GM19240 (cell line): Measurements from ENCODE around the gene UBR3.
"Not testable (repeated sequence)": the region's sequence is repeated elsewhere in the genome, so short reads cannot be mapped to it uniquely, and the experiment has no call there.

Experiments used
- DNase-seq: peaks from one replicate; pipeline ENCODE4 v3.0.0; 2011; ENCODE audit warnings: low spot score; ENCODE audit not compliant: insufficient read length

UBR3 gene

DNA sequence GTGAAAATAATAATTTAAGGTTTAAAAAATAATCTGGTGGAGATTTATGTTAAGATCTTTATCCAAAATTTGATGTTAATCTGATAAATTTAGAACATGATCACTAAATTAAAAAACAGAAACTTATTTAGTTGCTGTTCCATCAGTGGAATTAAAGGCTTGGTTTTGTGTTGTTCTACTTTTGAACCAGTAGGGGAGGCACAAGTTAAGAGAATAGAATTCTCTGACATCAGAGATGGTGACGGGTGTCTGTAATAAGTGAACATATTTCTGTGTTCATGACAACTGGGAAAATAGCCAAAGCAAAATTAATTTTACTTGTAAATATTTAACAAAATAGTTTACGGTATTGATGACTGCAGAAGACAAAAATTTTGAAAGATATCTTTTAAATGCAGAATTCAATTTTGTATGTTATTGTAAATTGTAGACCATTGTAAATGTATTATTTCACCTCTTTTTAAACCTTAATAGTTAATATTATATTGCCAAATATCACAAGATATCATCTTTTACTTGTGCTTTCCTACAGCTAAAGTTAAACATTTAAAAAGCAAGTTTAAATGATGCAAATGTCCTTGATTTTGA lies 106.0 kb downstream of the UBR3 start:
- no peak for DNase-seq

DNA sequence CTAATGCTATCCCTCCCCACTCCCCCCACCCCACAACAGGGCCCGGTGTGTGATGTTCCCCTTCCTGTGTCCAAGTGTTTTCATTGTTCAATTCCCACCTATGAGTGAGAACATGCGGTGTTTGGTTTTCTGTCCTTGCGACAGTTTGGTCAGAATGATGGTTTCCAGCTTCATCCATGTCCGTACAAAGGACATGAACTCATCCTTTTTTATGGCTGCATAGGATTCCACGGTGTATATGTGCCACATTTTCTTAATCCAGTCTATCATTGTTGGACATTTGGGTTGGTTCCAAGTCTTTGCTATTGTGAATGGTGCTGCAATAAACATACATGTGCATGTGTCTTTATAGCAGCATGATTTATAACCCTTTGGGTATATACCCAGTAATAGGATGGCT lies 109.4 kb downstream of the UBR3 start:
- DNase-seq = not testable (repeated sequence)

DNA sequence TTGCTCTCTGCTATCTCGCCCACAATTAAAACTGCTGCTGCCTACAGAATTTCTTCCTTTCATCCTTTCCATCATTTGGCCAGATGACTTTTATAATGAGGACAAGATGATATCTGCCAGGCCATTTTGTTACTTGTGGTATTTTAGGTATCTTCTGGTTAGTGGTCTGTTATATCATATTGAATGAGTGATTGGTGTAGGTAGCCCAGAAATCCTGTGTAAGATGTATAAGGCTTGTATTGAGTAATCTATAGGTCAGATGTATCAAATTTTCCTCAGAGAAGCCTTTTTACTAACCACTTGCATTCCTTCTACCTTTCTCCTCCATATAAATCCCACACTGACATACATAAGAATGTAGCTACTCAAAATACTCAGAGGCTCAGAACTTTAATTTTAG lies 118.3 kb downstream of the UBR3 start:
- DNase-seq = no peak

DNA sequence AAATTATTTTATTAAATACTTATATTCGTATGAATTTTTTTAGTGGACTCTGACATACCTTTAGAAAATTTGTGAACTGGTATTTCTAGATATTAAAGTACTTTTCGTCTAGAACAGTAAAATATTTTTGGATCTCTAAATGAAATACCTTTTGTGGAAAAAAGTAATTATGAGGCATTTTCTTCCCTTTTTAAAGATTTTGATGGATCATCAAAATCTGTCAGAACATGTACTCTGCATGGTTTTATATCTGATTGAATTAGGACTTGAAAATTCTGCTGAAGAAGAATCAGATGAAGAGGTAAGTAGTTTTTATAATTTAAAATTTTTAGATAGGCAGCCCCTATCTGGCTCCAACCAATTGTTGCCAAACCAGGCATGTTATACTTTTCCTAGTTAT lies 118.8 kb downstream of the UBR3 start:
- no peak for DNase-seq

DNA sequence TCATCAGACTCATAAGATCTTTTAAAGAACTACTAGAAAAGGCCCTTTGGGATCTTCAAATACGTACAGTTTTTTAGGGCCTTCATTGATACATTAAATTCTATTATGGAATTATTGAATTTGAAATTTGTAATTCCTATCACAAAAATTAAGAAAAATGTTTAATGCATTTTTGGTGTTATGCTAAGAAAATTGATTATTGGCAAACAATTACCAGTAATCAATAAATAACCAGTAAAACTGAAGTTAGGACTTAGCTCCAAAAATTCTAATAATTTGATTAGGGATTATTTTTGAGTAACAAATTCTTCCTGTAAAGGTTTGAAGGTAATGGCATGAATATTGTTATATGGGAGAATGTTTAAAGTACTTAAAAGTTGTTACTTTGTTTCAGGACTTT lies 119.3 kb downstream of the UBR3 start:
- no peak for DNase-seq

DNA sequence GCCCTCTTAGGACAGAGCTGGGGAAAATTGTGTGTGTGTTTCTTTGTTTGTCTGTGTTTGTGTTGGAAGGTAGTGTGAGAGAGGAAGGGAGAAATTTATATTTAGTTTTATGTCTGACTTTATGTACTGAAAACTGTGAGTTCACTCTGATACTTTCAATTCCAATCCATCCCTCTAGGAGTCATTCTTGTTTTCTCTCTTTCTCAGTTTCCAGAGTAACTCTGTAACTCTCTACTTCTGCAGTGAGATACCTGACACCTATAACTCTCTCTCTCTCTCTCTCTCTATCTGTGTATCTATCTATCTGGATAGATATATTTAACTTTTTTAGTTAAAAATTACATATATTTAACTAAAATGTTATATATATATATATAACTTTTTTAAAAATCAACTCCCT lies 128.7 kb downstream of the UBR3 start:
- DNase-seq = no peak

DNA sequence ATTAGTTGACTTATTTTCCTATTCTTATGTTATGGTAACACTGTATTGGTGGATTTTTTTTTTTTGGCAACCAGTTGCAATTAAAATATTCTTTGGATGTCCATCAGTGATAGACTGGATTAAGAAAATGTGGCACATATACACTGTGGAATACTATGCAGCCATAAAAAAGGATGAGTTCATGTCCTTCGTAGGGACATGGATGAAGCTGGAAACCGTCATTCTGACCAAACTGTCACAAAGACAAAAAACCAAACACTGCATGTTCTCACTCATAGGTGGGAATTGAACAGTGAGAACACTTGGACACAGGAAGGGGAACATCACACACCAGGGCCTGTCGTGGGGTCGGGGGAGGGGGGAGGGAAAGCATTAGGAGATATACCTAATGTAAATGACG lies 130.0 kb downstream of the UBR3 start:
- DNase-seq = not testable (repeated sequence)

DNA sequence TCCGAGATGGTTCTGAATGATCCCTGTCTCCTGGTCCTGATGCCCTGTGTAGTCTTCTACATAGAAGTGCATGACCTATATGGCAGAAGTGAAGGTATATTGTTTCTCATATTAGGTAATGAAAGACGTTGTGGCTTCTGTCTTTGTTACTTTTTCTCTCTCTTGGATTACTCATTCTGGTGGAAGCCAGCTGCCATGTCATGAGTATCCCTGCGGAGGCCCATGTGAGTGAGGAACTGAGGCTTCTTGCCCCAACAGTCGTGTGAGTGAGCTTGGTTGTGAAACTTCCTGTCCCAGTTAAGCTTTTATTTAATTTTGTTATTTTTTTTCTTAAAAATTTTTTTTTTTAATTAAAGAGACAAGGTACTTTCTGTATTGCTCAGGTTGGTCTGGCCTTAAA lies 134.7 kb downstream of the UBR3 start:
- no peak for DNase-seq

DNA sequence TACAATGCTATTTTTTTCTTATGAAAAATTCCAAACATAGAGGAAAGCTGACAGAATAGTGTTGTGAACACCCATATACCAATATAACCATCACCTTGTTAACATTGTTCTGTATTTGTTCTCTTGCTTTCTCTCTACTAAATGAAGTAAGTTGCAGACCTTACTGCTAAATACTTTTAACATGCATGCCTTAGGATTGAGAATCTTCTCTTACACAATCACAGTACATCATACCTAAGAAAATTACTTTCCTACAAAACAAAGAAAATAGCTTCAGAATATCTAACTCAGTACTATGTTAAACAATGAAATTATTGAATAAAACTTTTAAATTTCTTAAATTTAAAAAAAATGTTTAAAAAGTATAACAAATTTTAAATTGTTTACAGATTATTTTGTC lies 136.5 kb downstream of the UBR3 start:
- DNase-seq = no peak

DNA sequence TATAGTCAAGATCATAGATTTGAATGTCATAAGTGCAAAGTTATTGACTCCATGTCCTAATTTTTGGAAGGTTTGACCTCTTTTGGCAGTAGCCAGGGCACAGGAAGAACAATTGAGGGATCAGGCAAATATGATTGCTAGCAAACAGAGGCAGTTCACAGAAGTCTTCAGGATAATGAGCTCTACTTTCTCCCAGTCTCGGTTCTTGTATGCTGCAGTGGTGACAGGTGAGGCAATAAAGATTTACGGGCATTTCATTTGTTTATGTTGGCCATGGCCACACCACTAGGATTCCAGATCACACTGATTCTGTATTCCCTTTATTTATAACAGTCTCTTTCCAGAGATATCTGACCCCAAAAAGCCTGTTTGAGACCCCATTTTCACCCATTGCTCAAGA lies 137.5 kb downstream of the UBR3 start:
- DNase-seq = no peak

DNA sequence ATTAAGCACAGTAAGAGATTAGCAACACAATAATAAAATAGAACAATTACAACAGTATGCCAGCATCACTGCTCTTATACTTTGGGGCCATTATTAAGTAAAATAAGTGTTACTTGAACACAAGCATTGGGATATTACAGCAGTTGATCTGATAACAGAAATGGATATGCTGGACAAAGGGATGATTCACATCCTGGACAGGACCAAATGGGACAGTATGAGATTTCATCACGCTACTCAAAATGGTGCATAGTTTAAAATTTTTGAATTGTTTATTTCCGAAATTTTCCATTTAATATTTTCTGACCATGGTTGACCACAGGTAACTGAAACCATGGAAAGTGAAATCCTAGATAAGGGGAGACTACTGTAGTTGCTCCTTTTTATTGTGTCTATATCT lies 138.2 kb downstream of the UBR3 start:
- DNase-seq = no peak

DNA sequence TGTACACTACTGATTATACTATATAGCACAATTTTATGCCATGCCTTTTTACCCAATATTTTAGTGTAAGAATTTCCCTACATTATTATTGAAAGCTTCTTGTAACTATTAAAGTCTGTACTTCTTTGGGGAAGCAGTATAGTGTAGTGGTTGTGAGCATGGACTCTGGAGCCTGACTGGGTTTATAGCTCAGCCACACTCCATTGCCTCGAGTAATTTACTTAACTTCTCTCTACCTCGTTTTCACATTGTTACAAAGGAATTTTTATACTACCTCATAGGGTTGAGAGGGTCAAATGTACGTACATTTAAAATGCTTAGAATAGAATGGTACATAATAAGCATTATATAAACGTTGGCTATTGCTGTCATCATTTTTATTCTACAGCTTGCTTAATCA lies 139.2 kb downstream of the UBR3 start:
- no peak for DNase-seq

DNA sequence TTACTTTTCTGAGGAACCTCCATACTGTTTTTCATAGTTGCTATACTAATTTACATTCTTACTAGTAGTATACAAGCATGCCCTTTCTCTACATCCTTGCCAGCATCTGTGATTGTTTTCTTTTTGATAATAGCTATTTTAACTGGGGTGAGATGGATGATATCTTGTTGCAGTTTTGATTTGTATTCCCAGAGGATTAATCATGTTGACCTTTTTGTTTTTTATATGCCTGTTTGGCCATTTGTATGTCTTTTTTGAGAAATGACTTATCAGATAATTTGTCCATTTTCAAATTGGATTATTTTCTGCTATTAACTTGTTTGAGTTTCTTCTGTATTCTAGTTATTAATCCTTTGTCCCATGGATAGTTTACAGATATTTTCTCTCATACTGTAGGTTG lies 141.5 kb downstream of the UBR3 start:
- DNase-seq = no peak

DNA sequence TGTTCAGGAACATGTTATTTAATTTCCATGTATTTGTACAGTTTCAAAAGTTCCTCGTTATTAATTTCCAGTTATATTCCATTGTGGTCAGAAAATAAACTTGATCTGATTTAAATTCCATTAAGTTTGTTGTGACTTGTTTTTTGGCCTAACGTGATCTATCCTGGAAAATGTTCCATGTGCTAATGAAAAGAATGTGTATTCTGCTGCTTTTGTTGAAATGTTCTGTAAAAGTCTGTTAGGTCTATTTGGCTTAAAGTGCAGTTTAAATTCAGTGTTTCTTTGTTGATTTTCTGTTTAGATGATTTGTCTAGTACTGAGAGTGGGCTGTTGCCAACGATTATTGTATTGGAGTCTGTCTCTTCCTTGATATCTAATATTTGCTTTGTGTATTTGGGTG lies 148.0 kb downstream of the UBR3 start:
- DNase-seq = no peak

DNA sequence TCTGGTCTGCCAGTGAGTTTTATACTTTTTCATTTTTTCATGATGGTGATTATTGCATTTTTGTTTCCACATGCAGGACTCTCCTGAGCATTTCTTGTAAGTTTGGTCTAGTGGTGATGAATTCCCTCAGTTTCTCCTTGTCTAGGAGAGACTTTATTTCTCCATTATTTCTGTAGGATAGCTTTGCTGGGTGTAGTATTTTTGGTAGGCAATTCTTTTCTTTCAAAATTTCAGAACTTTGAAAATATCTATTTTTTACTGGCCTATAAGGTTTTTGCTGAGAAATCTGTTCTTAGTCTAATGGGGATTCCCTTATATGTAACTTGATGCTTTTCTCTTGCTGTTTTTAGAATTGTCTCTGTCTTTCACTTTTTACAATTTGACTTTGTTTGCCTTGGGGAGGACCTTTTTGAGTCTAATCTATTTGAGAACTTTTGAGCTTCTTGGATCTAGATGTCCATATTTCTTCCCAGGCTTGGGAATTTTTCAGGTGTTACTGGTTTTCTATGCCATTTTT lies 149.1 kb downstream of the UBR3 start:
- DNase-seq = no peak

DNA sequence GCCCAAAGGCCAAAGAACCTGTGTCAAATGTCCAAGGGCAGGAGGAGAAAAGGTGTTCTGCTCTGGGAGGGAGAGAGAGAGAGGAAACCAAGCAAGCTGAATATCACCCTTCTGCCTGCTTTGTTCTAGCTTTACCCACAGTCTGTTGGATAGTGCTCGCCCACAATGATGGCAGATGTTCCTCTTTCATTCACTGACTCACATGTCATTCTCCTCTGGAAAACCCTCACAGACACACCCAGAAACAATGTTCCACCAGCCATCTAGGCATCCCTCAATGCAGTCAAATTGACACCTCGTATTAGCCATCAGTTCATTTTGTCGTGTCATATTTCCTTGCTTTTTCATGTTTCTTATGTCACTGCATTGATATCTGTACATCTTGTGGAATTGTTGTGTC lies 150.3 kb downstream of the UBR3 start:
- no peak for DNase-seq

DNA sequence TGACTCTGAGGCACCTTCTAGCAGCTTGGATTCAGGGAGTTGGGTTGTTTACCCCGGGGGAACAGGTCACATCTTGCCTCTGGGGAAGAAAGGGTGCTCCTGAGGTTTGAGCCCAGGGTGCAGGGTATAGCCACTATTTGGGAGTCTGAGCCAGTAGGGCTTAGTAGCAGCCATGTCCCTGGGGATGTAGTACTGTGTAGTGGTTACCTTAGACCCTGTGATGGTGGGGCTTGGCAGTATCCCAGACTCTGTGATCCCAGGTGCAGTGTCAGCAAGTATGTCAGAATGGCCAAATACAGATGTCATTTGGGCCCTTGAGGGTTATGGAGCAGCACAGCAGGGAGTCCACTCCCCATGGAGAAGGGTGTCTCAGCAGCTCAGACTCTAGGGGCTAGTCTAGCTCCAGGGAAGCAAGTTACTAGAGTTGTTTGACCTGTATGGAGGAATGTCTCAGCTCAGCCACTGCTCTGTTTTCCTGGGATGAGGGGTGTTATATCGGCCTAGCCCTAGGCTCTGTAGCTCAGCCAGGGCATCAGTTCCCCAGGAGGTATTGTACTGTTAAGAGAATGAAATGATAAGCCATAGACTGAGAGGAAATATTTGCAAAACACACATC lies 151.3 kb downstream of the UBR3 start:
- no peak for DNase-seq

DNA sequence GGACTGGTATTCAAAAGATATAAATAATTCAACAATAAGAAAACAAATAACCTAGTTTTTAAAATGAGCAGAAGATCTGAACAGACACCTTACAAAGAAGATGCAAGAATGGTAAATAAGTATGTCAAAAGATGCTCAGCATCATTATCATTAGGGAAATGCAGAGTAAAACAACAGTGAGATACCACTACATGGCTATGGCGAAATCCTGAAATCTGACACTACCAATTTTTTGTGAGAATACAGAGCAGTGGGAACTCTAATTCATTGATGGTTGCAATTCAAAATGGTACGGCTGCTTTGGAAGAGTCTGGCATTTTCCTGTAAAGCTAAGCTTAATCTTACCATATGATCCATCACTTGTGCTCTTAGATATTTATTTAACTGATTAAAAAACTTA lies 151.8 kb downstream of the UBR3 start:
- no peak for DNase-seq

DNA sequence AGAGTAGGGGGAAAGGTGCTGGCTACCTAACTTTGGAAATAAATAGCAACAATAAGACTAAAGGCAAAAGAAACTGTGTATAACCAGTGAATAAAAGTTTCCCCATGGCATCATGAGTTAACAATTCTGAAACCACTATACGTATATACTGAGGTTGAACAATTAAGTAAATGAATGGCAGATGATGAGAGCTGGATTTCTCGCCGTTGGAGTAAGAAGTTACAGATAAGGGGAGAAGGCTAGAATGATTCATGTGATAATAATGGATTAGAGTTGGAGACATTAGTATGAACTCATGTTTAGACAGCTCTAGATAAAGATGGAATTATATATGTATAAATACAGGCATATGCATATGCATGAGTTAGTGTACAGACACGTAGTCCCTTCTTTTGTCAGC lies 152.7 kb downstream of the UBR3 start:
- no peak for DNase-seq

DNA sequence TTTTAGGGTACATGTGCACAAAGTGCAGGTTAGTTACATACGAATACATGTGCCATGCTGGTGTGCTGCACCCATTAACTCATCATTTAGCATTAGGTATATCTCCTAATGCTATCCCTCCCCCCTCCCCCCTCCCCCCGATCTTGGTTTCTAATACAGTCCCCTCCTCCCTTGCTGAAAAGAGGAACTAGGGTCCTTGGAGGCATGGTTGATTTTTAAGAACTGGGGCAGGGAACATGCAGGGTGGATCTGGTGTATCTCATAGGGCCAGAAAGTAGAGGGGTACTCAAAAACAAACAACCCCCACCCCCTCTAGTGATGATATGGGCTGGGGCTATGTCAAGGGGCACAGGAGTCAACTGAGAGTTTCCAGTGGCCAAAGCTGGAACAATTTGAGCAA lies 153.4 kb downstream of the UBR3 start:
- no peak for DNase-seq

DNA sequence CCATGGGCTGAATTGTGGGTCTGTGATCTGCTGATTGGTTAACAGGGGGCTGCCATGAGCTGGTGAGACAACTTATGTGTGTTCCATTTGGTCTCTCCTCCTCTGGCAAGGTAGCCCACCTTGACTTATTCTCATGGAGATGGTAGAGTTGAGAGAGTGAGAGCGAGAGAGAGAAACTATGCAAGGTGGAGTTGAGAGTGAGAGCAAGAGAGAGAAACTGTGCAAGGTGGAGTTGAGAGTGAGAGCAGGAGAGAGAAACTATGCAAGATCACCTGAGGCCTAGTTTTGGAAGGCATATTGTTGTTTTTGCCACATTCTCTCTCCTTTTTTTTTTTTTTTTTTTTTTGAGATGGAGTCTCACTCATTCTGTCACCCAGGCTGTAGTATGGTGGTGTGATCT lies 155.7 kb downstream of the UBR3 start:
- no peak for DNase-seq

DNA sequence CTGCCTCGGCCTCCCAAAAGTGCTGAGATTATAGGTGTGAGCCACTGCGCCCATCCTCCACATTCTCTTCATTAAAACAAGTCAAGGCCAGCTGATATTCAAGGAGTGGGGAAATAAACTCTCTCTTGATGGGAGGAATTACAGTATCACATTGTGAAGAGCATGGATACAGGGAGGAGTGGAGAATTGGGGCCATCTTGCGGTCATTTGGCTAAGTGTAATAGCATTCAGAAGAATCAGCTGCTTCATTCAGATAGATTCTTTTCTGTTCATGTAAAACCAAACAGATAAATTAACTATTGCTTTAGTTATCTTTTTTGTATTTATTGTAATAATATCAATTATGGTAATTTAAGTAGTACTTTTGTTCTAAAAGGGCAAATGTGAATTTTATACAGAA lies 156.3 kb downstream of the UBR3 start:
- DNase-seq = no peak

DNA sequence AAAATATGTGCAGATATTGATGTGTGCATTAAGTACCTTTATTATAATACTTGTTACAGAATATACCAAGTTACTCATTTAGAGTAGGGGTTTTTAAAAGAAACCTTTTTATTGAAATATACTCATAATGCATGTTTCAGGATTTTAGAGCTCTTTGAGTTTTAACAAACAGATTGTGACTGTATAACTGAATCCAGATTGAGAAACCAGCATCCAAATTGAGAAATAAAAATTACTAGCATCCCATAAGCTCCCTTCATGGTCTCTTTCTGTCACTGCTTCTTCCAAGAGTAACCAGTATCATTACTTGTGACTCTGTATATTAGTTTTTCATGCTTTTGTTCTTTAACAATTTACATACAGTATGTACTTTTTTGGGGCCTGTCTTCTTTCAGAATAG lies 156.9 kb downstream of the UBR3 start:
- no peak for DNase-seq

DNA sequence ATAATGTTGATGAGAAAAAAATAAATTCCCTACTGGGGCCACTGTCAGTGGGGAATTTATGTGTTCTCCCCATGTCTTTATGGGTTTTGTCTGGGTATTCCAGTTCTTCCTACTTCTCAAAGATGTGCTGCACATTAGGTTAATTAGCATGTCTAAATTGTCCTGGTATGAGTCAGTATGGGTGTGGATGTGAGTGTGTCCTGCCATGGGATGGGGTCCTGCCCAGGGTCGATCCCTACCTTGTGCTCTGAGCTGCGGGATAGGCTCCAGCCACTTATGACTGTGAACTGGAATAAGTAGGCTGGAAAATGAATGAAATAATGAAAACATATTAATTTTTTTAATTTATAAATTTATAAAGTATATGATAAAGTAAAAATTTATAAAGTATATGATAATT lies 167.5 kb downstream of the UBR3 start:
- DNase-seq = no peak
